ENCODE measurements around the gene SLC2A13.

SLC2A13 gene

GRCh38 chr12:39831587-39832315, 274.1 kb downstream of the SLC2A13 start:
- Histone ChIP-seq H3K27me3 (ENCODE audit: insufficient read depth, low read length, poor library complexity, severe bottlenecking) (no peaks in the 10 kb centered on the region), H4K20me1 (ENCODE audit: insufficient read depth, low read length, poor library complexity, severe bottlenecking) (no peaks in the 10 kb centered on the region), H3F3A (ENCODE audit: low read depth) (no peaks in the 10 kb centered on the region), H3K9me2 (replicated peaks; ENCODE audit: low read depth, low read length) (no peaks in the 10 kb centered on the region), H2AFZ (ENCODE audit: low read length) (peak overlapping the region; percentile 20; the same call in 1 of the 2 replicates), H3K79me2 (ENCODE audit: insufficient read depth, low read length) (no peaks in the 10 kb centered on the region), H3K4me3 (ENCODE audit: low read length, poor library complexity, severe bottlenecking) (no peak overlapping the region), H3K4me2 (ENCODE audit: low read depth, low read length, poor library complexity, severe bottlenecking) (peak overlapping the region; percentile 10), H3K9me3 (ENCODE audit: insufficient read depth, low read depth, low read length) (no peaks in the 10 kb centered on the region), H3K36me3 (ENCODE audit: insufficient read depth, low read length) (peaks cover 7% of the 10 kb centered on the region; the same call in 1 of the 2 replicates), H3K4me1 (ENCODE audit: insufficient read depth, low read length, poor library complexity, severe bottlenecking) (peaks cover 12% of the 10 kb centered on the region), H3K9ac (ENCODE audit: low read depth, low read length, poor library complexity, severe bottlenecking) (no peak overlapping the region)
- TF ChIP-seq EZH2phosphoT487 (IDR thresholded peaks at IDR 0.05; ENCODE audit: borderline replicate concordance) (no peak), CTCF (conservative IDR thresholded peaks at IDR 0.05; ENCODE audit: low read length) (no peak)

- Histone ChIP-seq H3K36me3 (ENCODE audit: insufficient read depth, low read length) (peaks cover 8% of the 10 kb centered on the region; the same call in 1 of the 2 replicates), H3K27me3 (ENCODE audit: insufficient read depth, low read length, poor library complexity, severe bottlenecking) (no peaks in the 10 kb centered on the region), H3K4me3 (ENCODE audit: low read length, poor library complexity, severe bottlenecking) (no peak overlapping the region), H4K20me1 (ENCODE audit: insufficient read depth, low read length, poor library complexity, severe bottlenecking) (no peaks in the 10 kb centered on the region), H3K9me3 (ENCODE audit: insufficient read depth, low read depth, low read length) (no peaks in the 10 kb centered on the region), H3K9me2 (replicated peaks; ENCODE audit: low read depth, low read length) (no peaks in the 10 kb centered on the region), H3K4me2 (ENCODE audit: low read depth, low read length, poor library complexity, severe bottlenecking) (peak overlapping the region; percentile 10), H2AFZ (ENCODE audit: low read length) (no peak overlapping the region), H3F3A (ENCODE audit: low read depth) (no peaks in the 10 kb centered on the region), H3K4me1 (ENCODE audit: insufficient read depth, low read length, poor library complexity, severe bottlenecking) (peaks cover 12% of the 10 kb centered on the region), H3K79me2 (ENCODE audit: insufficient read depth, low read length) (no peaks in the 10 kb centered on the region), H3K9ac (ENCODE audit: low read depth, low read length, poor library complexity, severe bottlenecking) (no peak overlapping the region)
- TF ChIP-seq EZH2phosphoT487 (IDR thresholded peaks at IDR 0.05; ENCODE audit: borderline replicate concordance) = no peak
- no peak; the same call in 1 of the 2 replicates for TF ChIP-seq CTCF (conservative IDR thresholded peaks at IDR 0.05; ENCODE audit: low read length)
These were observed 274.9 kb downstream of the SLC2A13 start for GRCh38 chr12:39830852-39831520.

GRCh38 chr12:39830171-39830570, 275.7 kb downstream of the SLC2A13 start:
- H3F3A ChIP-seq (ENCODE audit: low read depth) = no peaks in the 10 kb centered on the region
- peaks cover 12% of the 10 kb centered on the region for H3K4me1 ChIP-seq (ENCODE audit: insufficient read depth, low read length, poor library complexity, severe bottlenecking)
- H3K27me3 ChIP-seq (ENCODE audit: insufficient read depth, low read length, poor library complexity, severe bottlenecking) = no peaks in the 10 kb centered on the region
- no peak for TF ChIP-seq EZH2phosphoT487 (IDR thresholded peaks at IDR 0.05; ENCODE audit: borderline replicate concordance)
- no peak for TF ChIP-seq CTCF (conservative IDR thresholded peaks at IDR 0.05; ENCODE audit: low read length)
- no peaks in the 10 kb centered on the region for H3K9me2 ChIP-seq (replicated peaks; ENCODE audit: low read depth, low read length)
- peaks cover 8% of the 10 kb centered on the region; the same call in 1 of the 2 replicates for H3K36me3 ChIP-seq (ENCODE audit: insufficient read depth, low read length)
- no peak overlapping the region for H3K4me3 ChIP-seq (ENCODE audit: low read length, poor library complexity, severe bottlenecking)
- no peaks in the 10 kb centered on the region for H3K9me3 ChIP-seq (ENCODE audit: insufficient read depth, low read depth, low read length)
- no peaks in the 10 kb centered on the region for H3K79me2 ChIP-seq (ENCODE audit: insufficient read depth, low read length)
- H2AFZ ChIP-seq (ENCODE audit: low read length) = no peak overlapping the region
- H3K4me2 ChIP-seq (ENCODE audit: low read depth, low read length, poor library complexity, severe bottlenecking) = no peak overlapping the region
- no peak overlapping the region for H3K9ac ChIP-seq (ENCODE audit: low read depth, low read length, poor library complexity, severe bottlenecking)
- no peaks in the 10 kb centered on the region for H4K20me1 ChIP-seq (ENCODE audit: insufficient read depth, low read length, poor library complexity, severe bottlenecking)
